HepG2 (cell line): ENCODE measurements around the gene TSSK6. TPM values are rescaled to one million over a fixed set of nuclear protein-coding genes. Genes with fewer than 3 reads are reported as not detected.

Experiments used
- ATAC-seq: fragments of 200-7000 bp; cut with Tn5 transposase; 3 replicates; pipeline ENCODE4 v1.9.1; 2020; ENCODE audit warnings: mild to moderate bottlenecking, moderate library complexity
- BruUV-seq: library from RNA; stranded (reverse); fragments of 400-500 nt; replicated peaks from 2 replicates; lab custom pipeline; 2021; lab: Mats Ljungman, UMichigan
- CTCF ChIA-PET: fragments of 300-600 bp; formaldehyde crosslinking; extraction: SDS; loops from one replicate; lab custom pipeline; 2021; ENCODE audit warnings: low total read pairs, inconsistent platforms, low intra/inter-chr PET ratio; lab: Yijun Ruan, JAX
- POLR2A ChIA-PET: fragments of 350-600 bp; sonication (Branson Sonifier 250); formaldehyde crosslinking; loops from one replicate; lab custom pipeline; 2020; ENCODE audit warnings: antibody characterized with exemption, inconsistent platforms; lab: Yijun Ruan, JAX
- DNase-seq: peaks from one replicate; pipeline ENCODE4 v3.0.0-alpha.2; 2015; ENCODE audit warnings: low spot score
- FAIRE-seq: peaks from 3 replicates; lab custom pipeline; 2011; peaks lifted over from hg19 to GRCh38; lab: Jason Lieb, UNC
- H2AFZ ChIP-seq: one replicate; pipeline ENCODE4 v1.6.1; 2011; ENCODE audit warnings: low read length, inconsistent platforms
- H3K27ac ChIP-seq: fragments of 300-600 bp; 3 replicates; pipeline ENCODE4 v1.8.0; 2011; ENCODE audit warnings: mixed run types, mild to moderate bottlenecking, mixed read lengths, low read length, inconsistent platforms; ENCODE audit not compliant: insufficient read depth; ENCODE audit errors: extremely low read length
- H3K27me3 ChIP-seq, 2 experiments: fragments of 200-600 bp in 1 of 2; 2 replicates in 1 of 2; 3 replicates in 1 of 2; pipeline versions ENCODE4 v1.6.0 to v1.8.0; 2011; ENCODE audit warnings: low read length in 2 of 2, mild to moderate bottlenecking in 2 of 2, moderate library complexity in 2 of 2, inconsistent platforms in 1 of 2; ENCODE audit not compliant: insufficient read depth in 2 of 2, control insufficient read depth in 1 of 2
- H3K36me3 ChIP-seq, 2 experiments: fragments of 200-600 bp in 1 of 2; replicated peaks in 1 of 2; 2 replicates in 1 of 2; 3 replicates in 1 of 2; pipeline versions ENCODE4 v1.5.1 to v1.8.0; 2011; ENCODE audit warnings: low read length in 2 of 2, inconsistent platforms in 1 of 2; ENCODE audit not compliant: insufficient read depth in 2 of 2, control insufficient read depth in 1 of 2
- H3K4me1 ChIP-seq: 2 replicates; pipeline ENCODE4 v1.5.1; 2012; ENCODE audit warnings: low read length, inconsistent platforms; ENCODE audit not compliant: insufficient read depth
- H3K4me2 ChIP-seq: 2 replicates; pipeline ENCODE4 v1.6.0; 2011; ENCODE audit warnings: low read depth, low read length, inconsistent platforms
- H3K4me3 ChIP-seq, 3 experiments: fragments of 200-600 bp in 1 of 3; sonication (generic), shearing (Covaris generic) in 1 of 3; replicated peaks in 1 of 3; 2 replicates each; pipeline ENCODE4 v1.5.1; 2011 to 2016; ENCODE audit warnings: low read length in 3 of 3, inconsistent platforms in 2 of 3, low read depth in 2 of 3, mild to moderate bottlenecking in 2 of 3, control low read depth in 1 of 3, mixed read lengths in 1 of 3; ENCODE audit not compliant: insufficient read depth in 1 of 3
- H3K79me2 ChIP-seq: one replicate; pipeline ENCODE4 v1.6.1; 2011; ENCODE audit warnings: low read length, inconsistent platforms; ENCODE audit not compliant: insufficient read depth
- H3K9ac ChIP-seq: 2 replicates; pipeline ENCODE4 v1.6.0; 2011; ENCODE audit warnings: mild to moderate bottlenecking, low read depth, low read length, inconsistent platforms; ENCODE audit not compliant: insufficient read depth
- H3K9me3 ChIP-seq: 2 replicates; pipeline ENCODE4 v1.5.1; 2012; ENCODE audit warnings: mild to moderate bottlenecking, low read length
- H4K20me1 ChIP-seq: 2 replicates; pipeline ENCODE4 v1.6.0; 2011; ENCODE audit warnings: inconsistent platforms, mild to moderate bottlenecking, low read length, moderate library complexity; ENCODE audit not compliant: insufficient read depth
- RCOR2 ChIP-seq: IDR thresholded peaks from 2 replicates; pipeline ENCODE4 v1.6.1; 2016; ENCODE audit warnings: missing biosample characterization, missing genetic modification reagents
- WIZ ChIP-seq: sonication (generic); formaldehyde crosslinking; IDR thresholded peaks from 2 replicates; pipeline ENCODE4 v1.5.1; 2020; ENCODE audit warnings: mild to moderate bottlenecking, missing genetic modification reagents
- ZNF484 ChIP-seq: sonication (generic); formaldehyde crosslinking; IDR thresholded peaks from 2 replicates; pipeline ENCODE4 v1.5.1; 2020; ENCODE audit warnings: mild to moderate bottlenecking, low read depth, missing genetic modification reagents, borderline replicate concordance
- ZNF703 ChIP-seq: sonication (generic); formaldehyde crosslinking; IDR thresholded peaks from 2 replicates; pipeline ENCODE4 v1.5.1; 2020; ENCODE audit warnings: missing genetic modification reagents, mild to moderate bottlenecking, moderate library complexity, borderline replicate concordance
- WGBS: methylation state at CpG from one replicate; pipeline ENCODE4 v1.1.6; 2017; ENCODE audit warnings: low lambda C conversion rate; 5-methylcytosine and 5-hydroxymethylcytosine counted together
- in situ Hi-C: cut with HindIII; loops from 2 replicates; pipeline ENCODE4 v1.10.0; 2017; ENCODE audit warnings: low pct_unique_long_range_greater_than_20kb; ENCODE audit not compliant: extremely low pct_ligation_motif_present
- intact Hi-C: fragments of 100-400 bp; cut with micrococcal nuclease; formaldehyde crosslinking; loops from one replicate; pipeline ENCODE4 v1.10.0; 2022; ENCODE audit not compliant: unreplicated experiment
- polyA plus RNA-seq, 8 experiments: library from polyadenylated mRNA; depleted of rRNA in 3 of 8; stranded (reverse) in 7 of 8; unstranded in 1 of 8; fragments of >200 nt; fragmentation: Illumina TruSeq in 4 of 8; extraction: Trizol in 4 of 8; gene quantifications; 2 replicates each; pipeline versions ENCODE4 v1.2.1 to v1.2.3, GENCODE V29; 2011 to 2016; ENCODE audit warnings: low read depth in 4 of 8, missing spikeins in 1 of 8, mixed read lengths in 1 of 8; ENCODE audit not compliant: insufficient read depth in 1 of 8
- total RNA-seq, 5 experiments: library from RNA; depleted of rRNA; stranded (reverse); fragments of >200 nt; fragmentation: Illumina TruSeq; extraction: Trizol; gene quantifications; 2 replicates each; pipeline ENCODE4 v1.2.3, GENCODE V29; 2016; ENCODE audit warnings: low read depth in 1 of 5

Gene TSSK6
- total and polyA plus RNA-seq, 2 of the 13 experiments (the other 11 are each of a cell fraction or from before 2014, with no cell fraction given), result 0.71 to 1.2 TPM

GRCh38 chr19:19559931-19560330 lies 44.6 kb upstream of the TSSK6 start:
- H3K4me2 ChIP-seq, result no peak overlapping the region

DNA sequence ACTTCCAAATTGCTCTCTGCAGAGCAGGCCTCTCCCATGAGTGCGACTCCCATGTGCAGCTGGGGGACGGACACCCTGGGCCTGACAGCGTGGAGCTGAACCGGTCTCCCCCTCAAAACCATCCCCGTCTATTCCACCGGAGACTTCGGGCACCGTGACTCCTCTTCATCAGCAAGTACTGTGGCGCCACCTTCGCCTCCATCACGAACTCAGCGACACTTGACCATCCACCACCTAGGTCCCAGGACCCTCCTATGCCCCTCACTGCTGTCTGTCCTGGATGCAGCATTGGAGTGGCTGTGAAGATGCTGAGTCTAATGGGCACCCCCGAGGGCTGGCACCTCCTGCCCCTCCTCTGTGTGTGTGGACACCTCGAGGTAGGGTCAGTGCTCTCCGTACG lies 43.3 kb upstream of the TSSK6 start:
- no TSS peak for BruUV-seq
- Histone ChIP-seq H3K9ac (no peak overlapping the region), H3K4me2 (no peak overlapping the region), H3K79me2 (no peaks in the 10 kb centered on the region), H3K36me3 (no peaks in the 10 kb centered on the region), H3K27me3 (peaks cover 4 to 11% of the 10 kb centered on the region in 2 experiments; a peak in 3 of 5 replicates), H3K9me3 (no peaks in the 10 kb centered on the region), H3K4me3 (no peak overlapping the region), H3K4me1 (peaks cover 14% of the 10 kb centered on the region), H4K20me1 (no peaks in the 10 kb centered on the region), H3K27ac (no peak overlapping the region), H2AFZ (no peak overlapping the region)
- ChIA-PET CTCF (no interaction called here), POLR2A (no interaction called here)
- DNase-seq, result no peak
- WGBS, result 50% methylated on average over 12 of the region's 16 CpGs
- FAIRE-seq, result no peak
- ATAC-seq, result no peak
- intact Hi-C loops, result no loop called here
- no peak for TF ChIP-seq ZNF484 (CRISPR knock-in tag)
- no peak for TF ChIP-seq ZNF703 (CRISPR knock-in tag)
- in situ Hi-C loops, result loop anchor here (25.0 kb wide), 1 partner anchor 1004 kb away; the partner anchor contains the start of gene ZNF737

More at GRCh38 chr19:19559931-19560330, 44.6 kb upstream of the TSSK6 start:
- DNase-seq, result no peak
- H3K36me3 ChIP-seq, result no peaks in the 10 kb centered on the region
- TF ChIP-seq RCOR2 (CRISPR knock-in tag) (no peak), WIZ (CRISPR knock-in tag) (no peak)
- intact Hi-C loops (no loop called here), in situ Hi-C loops (loop anchor here (25.0 kb wide), 1 partner anchor 1002 kb away; the partner anchor contains the start of gene ZNF737)
- H3K4me1 ChIP-seq, result peaks cover 14% of the 10 kb centered on the region
- no peaks in the 10 kb centered on the region for H3K79me2 ChIP-seq
- no peak overlapping the region for H3K9ac ChIP-seq
- 4% methylated on average over 1 of the region's 4 CpGs for WGBS
- no peaks in the 10 kb centered on the region for H3K9me3 ChIP-seq
- no TSS peak for BruUV-seq
- ATAC-seq, result no peak
- H3K27me3 ChIP-seq, result peaks cover 4 to 11% of the 10 kb centered on the region in 2 experiments; a peak in 3 of 5 replicates
- no peak overlapping the region for H3K27ac ChIP-seq
- no peak overlapping the region for H3K4me3 ChIP-seq
- no peak for FAIRE-seq
- no peaks in the 10 kb centered on the region for H4K20me1 ChIP-seq
- ChIA-PET CTCF (no interaction called here), POLR2A (no interaction called here)
- H2AFZ ChIP-seq, result no peak overlapping the region
